CD4-positive, alpha-beta T cell (primary cell): ENCODE measurements around the gene SMIM28. TPM values are rescaled to one million over a fixed set of nuclear protein-coding genes. Genes with fewer than 3 reads are reported as not detected.
"Not testable (repeated sequence)": the region's sequence is repeated elsewhere in the genome, so short reads cannot be mapped to it uniquely, and the experiment has no call there.

ENCODE experiments used
- ATAC-seq: fragments of 200-7000 bp; cut with Tn5 transposase; one replicate; pipeline ENCODE4 v1.10.0; 2022; ENCODE audit warnings: mild to moderate bottlenecking; ENCODE audit not compliant: poor library complexity
- CTCF ChIA-PET: fragments of 350-600 bp; sonication (Branson Sonifier 250); formaldehyde crosslinking; loops from one replicate; lab custom pipeline; 2021; ENCODE audit warnings: antibody characterized with exemption, inconsistent platforms; lab: Charles Lee
- POLR2A ChIA-PET: fragments of 350-600 bp; sonication (Branson Sonifier 250); formaldehyde crosslinking; loops from one replicate; lab custom pipeline; 2021; ENCODE audit warnings: antibody characterized with exemption, inconsistent platforms; lab: Charles Lee
- DNase-seq, 14 experiments: peaks; one replicate each; pipeline ENCODE4 v3.0.0-alpha.2; 2013 to 2020; ENCODE audit warnings: mixed read lengths in 2 of 14
- H3K27ac ChIP-seq, 2 donors: one replicate each; pipeline versions ENCODE4 v1.5.1 to v1.7.0; 2013; ENCODE audit warnings: low read length in 2 of 2, low read depth in 1 of 2, mild to moderate bottlenecking in 1 of 2
- H3K27me3 ChIP-seq, 2 experiments: 1 replicate in 1 of 2; 2 replicates in 1 of 2; pipeline versions ENCODE4 v1.6.1 to v1.7.0; 2013; ENCODE audit warnings: low read length in 2 of 2, control low read depth in 1 of 2, mild to moderate bottlenecking in 1 of 2, moderate library complexity in 1 of 2; ENCODE audit not compliant: insufficient read depth in 2 of 2, control insufficient read depth in 1 of 2
- H3K36me3 ChIP-seq: one replicate; pipeline ENCODE4 v1.6.1; 2013; ENCODE audit warnings: low read length, control low read depth; ENCODE audit not compliant: insufficient read depth
- H3K4me1 ChIP-seq: one replicate; pipeline ENCODE4 v1.6.1; 2013; ENCODE audit warnings: low read length, control low read depth; ENCODE audit not compliant: insufficient read depth
- H3K4me3 ChIP-seq: one replicate; pipeline ENCODE4 v1.5.1; 2013; ENCODE audit warnings: mild to moderate bottlenecking, low read length, moderate library complexity
- H3K9me3 ChIP-seq, 2 experiments: 1 replicate in 1 of 2; 2 replicates in 1 of 2; pipeline versions ENCODE4 v1.6.1 to v1.7.0; 2013; ENCODE audit warnings: low read length in 2 of 2, mild to moderate bottlenecking in 2 of 2, control low read depth in 1 of 2, moderate library complexity in 1 of 2; ENCODE audit not compliant: control insufficient read depth in 1 of 2, insufficient read depth in 1 of 2
- H3K27ac Mint-ChIP-seq: one replicate; pipeline ENCODE4 v1.8.0; 2020; ENCODE audit warnings: mixed read lengths
- H3K27me3 Mint-ChIP-seq: one replicate; pipeline ENCODE4 v1.8.0; 2021; ENCODE audit warnings: mixed read lengths
- H3K36me3 Mint-ChIP-seq: one replicate; pipeline ENCODE4 v1.8.0; 2021; ENCODE audit warnings: low read depth, mixed read lengths
- H3K4me1 Mint-ChIP-seq: one replicate; pipeline ENCODE4 v1.8.0; 2021; ENCODE audit warnings: low read depth, mixed read lengths
- H3K4me3 Mint-ChIP-seq: one replicate; pipeline ENCODE4 v1.8.0; 2020; ENCODE audit warnings: mild to moderate bottlenecking, mixed read lengths
- H3K9me3 Mint-ChIP-seq: one replicate; pipeline ENCODE4 v1.8.0; 2020; ENCODE audit warnings: mixed read lengths
- intact Hi-C, 2 experiments: fragments of 100-400 bp; cut with DNase I in 1 of 2; cut with micrococcal nuclease in 1 of 2; formaldehyde crosslinking; loops; one replicate each; pipeline versions ENCODE4 v1.15.1 to v1.9.0; 2023 to 2025; cut with DNase I, micrococcal nuclease
- total RNA-seq, 174 experiments: library from RNA in 2 of 174; stranded (reverse) in 2 of 174; gene quantifications; one replicate each; pipeline ENCODE4 v1.2.3 and lab custom pipeline; 2021 to 2026
- TF ChIP-seq, protein P1 (sequence below): fragments of 200-600 bp; IDR thresholded peaks from one replicate; pipeline ENCODE4 v1.8.0; 2022; ENCODE audit warnings: antibody characterized with exemption, mild to moderate bottlenecking

Gene SMIM28
- total RNA-seq, 2 experiments from 2014 or later, result not detected

DNA sequence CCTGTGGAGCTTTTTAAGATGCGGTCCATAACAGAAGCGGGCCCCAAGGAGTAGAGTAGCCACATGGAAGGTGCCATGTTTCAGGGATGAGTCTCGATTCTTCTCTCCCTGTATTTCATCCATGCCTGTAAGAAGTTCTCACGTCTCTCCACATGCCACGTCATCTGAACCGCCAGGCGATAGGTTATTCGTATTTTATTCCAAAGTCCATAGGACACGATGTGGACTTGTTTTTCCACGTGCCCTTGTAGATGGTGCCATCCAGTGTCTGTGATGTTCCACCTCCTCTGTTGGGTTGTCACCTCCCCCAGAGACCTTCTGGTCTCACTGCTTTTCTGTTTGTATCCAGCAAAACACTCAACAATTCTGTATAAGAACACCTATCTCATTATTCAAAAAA is 43.9 kb downstream of the SMIM28 start:
- no peak overlapping the region for H3K27ac Mint-ChIP-seq
- no peaks in the 10 kb centered on the region for H3K27me3 Mint-ChIP-seq
- intact Hi-C loops, result no loop called here
- H3K9me3 Mint-ChIP-seq, result no peaks in the 10 kb centered on the region
- DNase-seq (no peak), ATAC-seq (no peak)
- no peak overlapping the region for H3K4me3 ChIP-seq
- H3K4me1 Mint-ChIP-seq, result peaks cover 9% of the 10 kb centered on the region
- TF ChIP-seq, protein P1, sequence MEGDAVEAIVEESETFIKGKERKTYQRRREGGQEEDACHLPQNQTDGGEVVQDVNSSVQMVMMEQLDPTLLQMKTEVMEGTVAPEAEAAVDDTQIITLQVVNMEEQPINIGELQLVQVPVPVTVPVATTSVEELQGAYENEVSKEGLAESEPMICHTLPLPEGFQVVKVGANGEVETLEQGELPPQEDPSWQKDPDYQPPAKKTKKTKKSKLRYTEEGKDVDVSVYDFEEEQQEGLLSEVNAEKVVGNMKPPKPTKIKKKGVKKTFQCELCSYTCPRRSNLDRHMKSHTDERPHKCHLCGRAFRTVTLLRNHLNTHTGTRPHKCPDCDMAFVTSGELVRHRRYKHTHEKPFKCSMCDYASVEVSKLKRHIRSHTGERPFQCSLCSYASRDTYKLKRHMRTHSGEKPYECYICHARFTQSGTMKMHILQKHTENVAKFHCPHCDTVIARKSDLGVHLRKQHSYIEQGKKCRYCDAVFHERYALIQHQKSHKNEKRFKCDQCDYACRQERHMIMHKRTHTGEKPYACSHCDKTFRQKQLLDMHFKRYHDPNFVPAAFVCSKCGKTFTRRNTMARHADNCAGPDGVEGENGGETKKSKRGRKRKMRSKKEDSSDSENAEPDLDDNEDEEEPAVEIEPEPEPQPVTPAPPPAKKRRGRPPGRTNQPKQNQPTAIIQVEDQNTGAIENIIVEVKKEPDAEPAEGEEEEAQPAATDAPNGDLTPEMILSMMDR, result no peak
- ChIA-PET CTCF (no interaction called here), POLR2A (interaction anchor here (1.0 kb wide), 1 partner anchor 16 kb away, joined by 3 read pairs; no protein-coding TSS in a partner anchor)
- H3K36me3 Mint-ChIP-seq, result peaks cover 31% of the 10 kb centered on the region
- H3K4me1 ChIP-seq, result no peaks in the 10 kb centered on the region
- no peak overlapping the region for H3K27ac ChIP-seq
- H3K4me3 Mint-ChIP-seq, result no peak overlapping the region
- H3K36me3 ChIP-seq, result peaks cover 14% of the 10 kb centered on the region
- H3K9me3 ChIP-seq, result no peaks in the 10 kb centered on the region
- no peaks in the 10 kb centered on the region for H3K27me3 ChIP-seq

DNA sequence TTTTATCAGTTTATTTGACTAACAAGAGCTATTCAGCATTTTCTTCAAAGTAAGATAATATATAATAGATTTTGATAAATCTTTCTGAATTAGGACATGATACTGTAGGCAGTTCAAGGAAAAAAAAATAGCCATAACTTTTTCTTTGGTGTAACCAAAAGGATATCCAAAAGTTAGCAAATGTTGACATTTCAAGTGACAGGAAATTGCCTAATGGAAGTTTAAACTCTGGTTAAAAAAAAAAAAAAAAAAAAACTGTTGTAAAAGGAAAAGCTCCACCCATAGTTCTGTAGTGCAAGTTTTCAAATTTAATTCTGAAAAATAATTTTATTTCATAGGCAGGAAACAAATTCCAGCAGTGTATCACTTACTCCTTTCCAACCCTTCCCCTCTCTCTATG is 45.2 kb downstream of the SMIM28 start:
- Histone ChIP-seq H3K4me1 (no peaks in the 10 kb centered on the region), H3K4me3 (no peak overlapping the region), H3K9me3 (no peaks in the 10 kb centered on the region), H3K27me3 (no peaks in the 10 kb centered on the region), H3K27ac (no peak overlapping the region), H3K36me3 (peaks cover 10% of the 10 kb centered on the region)
- DNase-seq (no peak), ATAC-seq (no peak)
- ChIA-PET POLR2A (interaction anchor here (0.8 to 1.1 kb wide), 3 partner anchors 17 to 33 kb away, joined by 3 read pairs; partner anchors contain the start of gene HEBP2), CTCF (no interaction called here)
- Mint-ChIP-seq H3K27ac (no peak overlapping the region), H3K4me1 (peaks cover 9% of the 10 kb centered on the region), H3K9me3 (no peaks in the 10 kb centered on the region), H3K27me3 (no peaks in the 10 kb centered on the region), H3K4me3 (no peak overlapping the region), H3K36me3 (peaks cover 18% of the 10 kb centered on the region)
- TF ChIP-seq, protein P1, result no peak
- intact Hi-C loops, result no loop called here

DNA sequence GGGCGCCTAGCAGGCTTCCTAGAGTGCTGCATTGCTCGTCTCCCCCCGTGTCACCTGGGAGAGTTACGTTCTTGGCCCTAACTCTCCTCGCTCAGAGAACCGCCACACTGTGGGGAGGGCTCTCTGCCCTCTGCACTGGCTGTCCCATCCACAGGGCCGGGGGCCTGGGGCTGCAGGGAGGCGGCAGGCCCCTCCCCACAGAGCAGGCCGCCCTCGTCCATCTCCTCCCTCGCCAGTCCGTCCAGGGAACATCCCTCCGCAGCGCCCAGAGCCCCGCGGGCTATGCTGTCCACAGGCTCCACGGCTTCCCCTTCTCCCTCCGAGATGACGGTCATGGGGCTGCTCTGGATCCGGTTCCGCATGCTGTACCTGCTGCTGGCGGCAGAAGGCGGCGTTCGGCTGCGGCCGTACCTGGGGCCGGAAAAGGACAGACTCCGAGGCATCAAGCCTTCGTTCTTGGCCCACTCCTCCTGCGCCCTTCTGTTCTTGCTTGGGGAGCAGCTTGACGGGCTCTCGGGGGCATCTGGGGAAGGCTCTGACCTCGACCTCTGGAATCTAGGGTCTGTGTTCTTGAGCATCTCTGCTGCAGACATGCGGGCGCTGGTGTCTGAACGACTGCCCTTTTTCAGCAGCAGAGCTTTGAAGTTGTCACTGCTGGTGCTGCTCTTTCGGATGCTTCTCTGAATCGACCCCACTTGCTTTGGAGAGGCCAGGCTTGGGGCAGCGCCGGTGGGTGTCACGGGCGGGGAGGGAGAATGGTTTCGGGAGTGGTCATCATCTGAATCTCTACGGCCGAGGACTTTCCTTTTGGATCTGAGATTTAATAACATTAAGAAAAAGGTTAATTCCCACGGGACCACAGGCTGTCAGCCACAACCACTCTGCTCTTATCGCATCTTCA is 46.5 kb downstream of the SMIM28 start:
- no peaks in the 10 kb centered on the region for H3K9me3 Mint-ChIP-seq
- Histone ChIP-seq H3K27me3 (no peaks in the 10 kb centered on the region), H3K4me1 (peaks cover 2% of the 10 kb centered on the region), H3K4me3 (no peak overlapping the region), H3K36me3 (peaks cover under 1% of the 10 kb centered on the region), H3K9me3 (no peaks in the 10 kb centered on the region), H3K27ac (no peak overlapping the region)
- intact Hi-C loops, result no loop called here
- H3K27ac Mint-ChIP-seq, result no peak overlapping the region
- CTCF ChIA-PET, result no interaction called here
- H3K36me3 Mint-ChIP-seq, result peaks cover 4% of the 10 kb centered on the region
- TF ChIP-seq, protein P1, result no peak
- no peak overlapping the region for H3K4me3 Mint-ChIP-seq
- ATAC-seq (no peak), DNase-seq (no peak)
- POLR2A ChIA-PET, result interaction anchor here (0.6 to 1.3 kb wide), 2 partner anchors 31 to 1116 kb away, joined by 3 to 6 read pairs; no protein-coding TSS in a partner anchor
- no peaks in the 10 kb centered on the region for H3K27me3 Mint-ChIP-seq
- H3K4me1 Mint-ChIP-seq, result peaks cover 12% of the 10 kb centered on the region

- DNase-seq, CTCF ChIA-PET, H3K36me3 Mint-ChIP-seq, H3K4me1 ChIP-seq, H3K27me3 ChIP-seq, H3K4me3 ChIP-seq, H3K4me3 Mint-ChIP-seq, H3K36me3 ChIP-seq, H3K9me3 ChIP-seq, ATAC-seq, H3K27ac ChIP-seq, H3K27me3 Mint-ChIP-seq, H3K9me3 Mint-ChIP-seq, H3K27ac Mint-ChIP-seq: not testable (repeated sequence)
- intact Hi-C loops, result loop anchor here in 1 of 2 experiments (5.0 kb wide), 2 partner anchors 308 to 342 kb away; no protein-coding TSS in a partner anchor
- peaks cover 15% of the 10 kb centered on the region for H3K4me1 Mint-ChIP-seq
- POLR2A ChIA-PET, result interaction anchor here (1.3 kb wide), 1 partner anchor 30 kb away, joined by 6 read pairs; no protein-coding TSS in a partner anchor
Measured at GRCh38 chr6:138425256-138425655, 47.6 kb downstream of the SMIM28 start.
